Tibial nerve (tissue), 4 donors: ENCODE measurements around the gene XKRX.

ENCODE experiments used
- EP300 ChIP-seq, 2 donors: sonication (generic); formaldehyde crosslinking; IDR thresholded peaks; one replicate each; pipeline ENCODE4 v1.6.1; 2017; ENCODE audit warnings: antibody characterized with exemption in 2 of 2, mild to moderate bottlenecking in 1 of 2
- POLR2A ChIP-seq, 2 donors: fragments of 450-650 bp; IDR thresholded peaks; one replicate each; pipeline ENCODE4 v1.6.1; 2017; ENCODE audit warnings: antibody characterized with exemption in 2 of 2, mild to moderate bottlenecking in 2 of 2, moderate library complexity in 2 of 2
- TF ChIP-seq, protein P1 (sequence below), 5 experiments: fragments of 200-600 bp in 3 of 5; fragments of 450-650 bp in 2 of 5; sonication (generic) in 3 of 5; IDR thresholded peaks; one replicate each; pipeline ENCODE4 v1.5.1; 2016 to 2019; ENCODE audit warnings: antibody characterized with exemption in 5 of 5, mild to moderate bottlenecking in 3 of 5, moderate library complexity in 2 of 5

- TF ChIP-seq EP300 (IDR thresholded peaks at IDR 0.05) (no peak), POLR2A (IDR thresholded peaks at IDR 0.05) (no peak)
- TF ChIP-seq, protein P1, sequence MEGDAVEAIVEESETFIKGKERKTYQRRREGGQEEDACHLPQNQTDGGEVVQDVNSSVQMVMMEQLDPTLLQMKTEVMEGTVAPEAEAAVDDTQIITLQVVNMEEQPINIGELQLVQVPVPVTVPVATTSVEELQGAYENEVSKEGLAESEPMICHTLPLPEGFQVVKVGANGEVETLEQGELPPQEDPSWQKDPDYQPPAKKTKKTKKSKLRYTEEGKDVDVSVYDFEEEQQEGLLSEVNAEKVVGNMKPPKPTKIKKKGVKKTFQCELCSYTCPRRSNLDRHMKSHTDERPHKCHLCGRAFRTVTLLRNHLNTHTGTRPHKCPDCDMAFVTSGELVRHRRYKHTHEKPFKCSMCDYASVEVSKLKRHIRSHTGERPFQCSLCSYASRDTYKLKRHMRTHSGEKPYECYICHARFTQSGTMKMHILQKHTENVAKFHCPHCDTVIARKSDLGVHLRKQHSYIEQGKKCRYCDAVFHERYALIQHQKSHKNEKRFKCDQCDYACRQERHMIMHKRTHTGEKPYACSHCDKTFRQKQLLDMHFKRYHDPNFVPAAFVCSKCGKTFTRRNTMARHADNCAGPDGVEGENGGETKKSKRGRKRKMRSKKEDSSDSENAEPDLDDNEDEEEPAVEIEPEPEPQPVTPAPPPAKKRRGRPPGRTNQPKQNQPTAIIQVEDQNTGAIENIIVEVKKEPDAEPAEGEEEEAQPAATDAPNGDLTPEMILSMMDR (IDR thresholded peaks at IDR 0.05) = no peak
These were observed 2.7 kb upstream of the XKRX start for GRCh38 chrX:100931218-100931924.
